ENCODE results near the gene RAB12.

- TF ChIP-seq CTCF (conservative IDR thresholded peaks at IDR 0.05) (no peak), EZH2 (IDR thresholded peaks at IDR 0.05; ENCODE audit: low read depth) (no peak)
Observed at GRCh38 chr18:8616028-8616401, 6.8 kb downstream of the RAB12 start.
